GM23338 (cell line): ENCODE data around the gene PPP1R3G. TPM values are rescaled to one million over a fixed set of nuclear protein-coding genes. Genes with fewer than 3 reads are reported as not detected.

ENCODE experiments used
- EZH2 ChIP-seq: fragments of 200-600 bp; sonication (generic); IDR thresholded peaks from one replicate; pipeline ENCODE4 v1.8.0; 2017; ENCODE audit warnings: antibody characterized with exemption, mild to moderate bottlenecking, low read depth; ENCODE audit not compliant: unreplicated experiment
- NANOG ChIP-seq: IDR thresholded peaks from 2 replicates; pipeline ENCODE4 v1.6.1; 2016; ENCODE audit warnings: antibody characterized with exemption, borderline replicate concordance
- POLR2AphosphoS5 ChIP-seq: IDR thresholded peaks from 2 replicates; pipeline ENCODE4 v1.6.1; 2016; ENCODE audit warnings: antibody characterized with exemption, low read depth
- ZNF114 ChIP-seq: fragments of 250-450 bp; sonication (Bioruptor Pico); IDR thresholded peaks from 2 replicates; pipeline ENCODE4 v1.5.0; 2020; ENCODE audit warnings: mild to moderate bottlenecking, moderate library complexity
- polyA plus RNA-seq: library from polyadenylated mRNA; unstranded; fragments of >200 nt; fragmentation: Nextera tagmentation; extraction: Ambion mirVana; gene quantifications from 2 replicates; pipeline ENCODE4 v1.2.1, GENCODE V29; 2016
- total RNA-seq: library from RNA; depleted of rRNA; stranded (reverse); fragments of >200 nt; shearing (Covaris generic); gene quantifications from 2 replicates; pipeline ENCODE4 v1.2.3, GENCODE V29; 2014
- TF ChIP-seq, protein P1 (sequence below): fragments of 250-450 bp; sonication (Bioruptor Pico); IDR thresholded peaks from 2 replicates; pipeline ENCODE4 v1.5.0; 2020; ENCODE audit warnings: mild to moderate bottlenecking, moderate library complexity
- TF ChIP-seq, protein P2 (sequence below): IDR thresholded peaks from one replicate; pipeline ENCODE4 v1.6.1; 2018; ENCODE audit warnings: antibody characterized with exemption; ENCODE audit not compliant: unreplicated experiment

Gene PPP1R3G
- total and polyA plus RNA-seq, 2 experiments from 2014 or later: 0.13 to 0.24 TPM

DNA sequence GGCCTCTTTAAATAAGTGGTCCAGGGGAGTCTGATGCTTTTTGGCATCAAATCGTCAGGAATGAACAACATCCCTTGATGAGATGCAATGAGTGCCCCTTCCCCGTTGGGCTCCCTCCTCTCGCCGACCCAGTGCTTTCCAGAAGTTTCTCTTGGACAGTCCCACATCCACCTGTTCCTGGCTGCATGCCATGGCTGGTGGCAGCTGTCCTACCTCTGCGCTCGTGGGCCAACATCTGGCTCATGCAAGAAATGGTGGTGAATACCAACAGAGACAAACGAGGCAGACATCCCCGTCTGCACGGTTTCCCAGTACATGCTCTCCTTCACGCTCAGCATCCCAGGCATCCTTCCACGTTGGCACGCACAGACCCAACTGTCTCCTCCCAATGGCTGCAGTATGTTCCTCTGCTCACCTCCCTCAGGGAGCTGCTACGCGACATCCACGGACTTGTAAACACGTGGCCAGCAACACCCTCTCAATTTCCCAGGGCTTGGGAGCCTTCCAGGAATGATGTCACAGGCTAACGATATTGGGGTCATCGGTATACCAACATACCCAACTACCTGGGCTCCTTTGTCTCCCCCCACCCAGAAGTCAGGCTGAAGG, 37.5 kb downstream of the PPP1R3G start (continued):
- TF ChIP-seq, protein P1, sequence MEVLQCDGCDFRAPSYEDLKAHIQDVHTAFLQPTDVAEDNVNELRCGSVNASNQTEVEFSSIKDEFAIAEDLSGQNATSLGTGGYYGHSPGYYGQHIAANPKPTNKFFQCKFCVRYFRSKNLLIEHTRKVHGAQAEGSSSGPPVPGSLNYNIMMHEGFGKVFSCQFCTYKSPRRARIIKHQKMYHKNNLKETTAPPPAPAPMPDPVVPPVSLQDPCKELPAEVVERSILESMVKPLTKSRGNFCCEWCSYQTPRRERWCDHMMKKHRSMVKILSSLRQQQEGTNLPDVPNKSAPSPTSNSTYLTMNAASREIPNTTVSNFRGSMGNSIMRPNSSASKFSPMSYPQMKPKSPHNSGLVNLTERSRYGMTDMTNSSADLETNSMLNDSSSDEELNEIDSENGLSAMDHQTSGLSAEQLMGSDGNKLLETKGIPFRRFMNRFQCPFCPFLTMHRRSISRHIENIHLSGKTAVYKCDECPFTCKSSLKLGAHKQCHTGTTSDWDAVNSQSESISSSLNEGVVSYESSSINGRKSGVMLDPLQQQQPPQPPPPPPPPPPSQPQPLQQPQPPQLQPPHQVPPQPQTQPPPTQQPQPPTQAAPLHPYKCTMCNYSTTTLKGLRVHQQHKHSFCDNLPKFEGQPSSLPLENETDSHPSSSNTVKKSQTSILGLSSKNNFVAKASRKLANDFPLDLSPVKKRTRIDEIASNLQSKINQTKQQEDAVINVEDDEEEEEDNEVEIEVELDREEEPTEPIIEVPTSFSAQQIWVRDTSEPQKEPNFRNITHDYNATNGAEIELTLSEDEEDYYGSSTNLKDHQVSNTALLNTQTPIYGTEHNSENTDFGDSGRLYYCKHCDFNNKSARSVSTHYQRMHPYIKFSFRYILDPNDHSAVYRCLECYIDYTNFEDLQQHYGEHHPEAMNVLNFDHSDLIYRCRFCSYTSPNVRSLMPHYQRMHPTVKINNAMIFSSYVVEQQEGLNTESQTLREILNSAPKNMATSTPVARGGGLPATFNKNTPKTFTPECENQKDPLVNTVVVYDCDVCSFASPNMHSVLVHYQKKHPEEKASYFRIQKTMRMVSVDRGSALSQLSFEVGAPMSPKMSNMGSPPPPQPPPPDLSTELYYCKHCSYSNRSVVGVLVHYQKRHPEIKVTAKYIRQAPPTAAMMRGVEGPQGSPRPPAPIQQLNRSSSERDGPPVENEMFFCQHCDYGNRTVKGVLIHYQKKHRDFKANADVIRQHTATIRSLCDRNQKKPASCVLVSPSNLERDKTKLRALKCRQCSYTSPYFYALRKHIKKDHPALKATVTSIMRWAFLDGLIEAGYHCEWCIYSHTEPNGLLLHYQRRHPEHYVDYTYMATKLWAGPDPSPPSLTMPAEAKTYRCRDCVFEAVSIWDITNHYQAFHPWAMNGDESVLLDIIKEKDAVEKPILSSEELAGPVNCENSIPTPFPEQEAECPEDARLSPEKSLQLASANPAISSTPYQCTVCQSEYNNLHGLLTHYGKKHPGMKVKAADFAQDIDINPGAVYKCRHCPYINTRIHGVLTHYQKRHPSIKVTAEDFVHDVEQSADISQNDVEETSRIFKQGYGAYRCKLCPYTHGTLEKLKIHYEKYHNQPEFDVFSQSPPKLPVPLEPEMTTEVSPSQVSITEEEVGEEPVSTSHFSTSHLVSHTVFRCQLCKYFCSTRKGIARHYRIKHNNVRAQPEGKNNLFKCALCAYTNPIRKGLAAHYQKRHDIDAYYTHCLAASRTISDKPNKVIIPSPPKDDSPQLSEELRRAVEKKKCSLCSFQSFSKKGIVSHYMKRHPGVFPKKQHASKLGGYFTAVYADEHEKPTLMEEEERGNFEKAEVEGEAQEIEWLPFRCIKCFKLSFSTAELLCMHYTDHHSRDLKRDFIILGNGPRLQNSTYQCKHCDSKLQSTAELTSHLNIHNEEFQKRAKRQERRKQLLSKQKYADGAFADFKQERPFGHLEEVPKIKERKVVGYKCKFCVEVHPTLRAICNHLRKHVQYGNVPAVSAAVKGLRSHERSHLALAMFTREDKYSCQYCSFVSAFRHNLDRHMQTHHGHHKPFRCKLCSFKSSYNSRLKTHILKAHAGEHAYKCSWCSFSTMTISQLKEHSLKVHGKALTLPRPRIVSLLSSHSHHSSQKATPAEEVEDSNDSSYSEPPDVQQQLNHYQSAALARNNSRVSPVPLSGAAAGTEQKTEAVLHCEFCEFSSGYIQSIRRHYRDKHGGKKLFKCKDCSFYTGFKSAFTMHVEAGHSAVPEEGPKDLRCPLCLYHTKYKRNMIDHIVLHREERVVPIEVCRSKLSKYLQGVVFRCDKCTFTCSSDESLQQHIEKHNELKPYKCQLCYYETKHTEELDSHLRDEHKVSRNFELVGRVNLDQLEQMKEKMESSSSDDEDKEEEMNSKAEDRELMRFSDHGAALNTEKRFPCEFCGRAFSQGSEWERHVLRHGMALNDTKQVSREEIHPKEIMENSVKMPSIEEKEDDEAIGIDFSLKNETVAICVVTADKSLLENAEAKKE (CRISPR knock-in tag): no peak
- TF ChIP-seq, protein P2, sequence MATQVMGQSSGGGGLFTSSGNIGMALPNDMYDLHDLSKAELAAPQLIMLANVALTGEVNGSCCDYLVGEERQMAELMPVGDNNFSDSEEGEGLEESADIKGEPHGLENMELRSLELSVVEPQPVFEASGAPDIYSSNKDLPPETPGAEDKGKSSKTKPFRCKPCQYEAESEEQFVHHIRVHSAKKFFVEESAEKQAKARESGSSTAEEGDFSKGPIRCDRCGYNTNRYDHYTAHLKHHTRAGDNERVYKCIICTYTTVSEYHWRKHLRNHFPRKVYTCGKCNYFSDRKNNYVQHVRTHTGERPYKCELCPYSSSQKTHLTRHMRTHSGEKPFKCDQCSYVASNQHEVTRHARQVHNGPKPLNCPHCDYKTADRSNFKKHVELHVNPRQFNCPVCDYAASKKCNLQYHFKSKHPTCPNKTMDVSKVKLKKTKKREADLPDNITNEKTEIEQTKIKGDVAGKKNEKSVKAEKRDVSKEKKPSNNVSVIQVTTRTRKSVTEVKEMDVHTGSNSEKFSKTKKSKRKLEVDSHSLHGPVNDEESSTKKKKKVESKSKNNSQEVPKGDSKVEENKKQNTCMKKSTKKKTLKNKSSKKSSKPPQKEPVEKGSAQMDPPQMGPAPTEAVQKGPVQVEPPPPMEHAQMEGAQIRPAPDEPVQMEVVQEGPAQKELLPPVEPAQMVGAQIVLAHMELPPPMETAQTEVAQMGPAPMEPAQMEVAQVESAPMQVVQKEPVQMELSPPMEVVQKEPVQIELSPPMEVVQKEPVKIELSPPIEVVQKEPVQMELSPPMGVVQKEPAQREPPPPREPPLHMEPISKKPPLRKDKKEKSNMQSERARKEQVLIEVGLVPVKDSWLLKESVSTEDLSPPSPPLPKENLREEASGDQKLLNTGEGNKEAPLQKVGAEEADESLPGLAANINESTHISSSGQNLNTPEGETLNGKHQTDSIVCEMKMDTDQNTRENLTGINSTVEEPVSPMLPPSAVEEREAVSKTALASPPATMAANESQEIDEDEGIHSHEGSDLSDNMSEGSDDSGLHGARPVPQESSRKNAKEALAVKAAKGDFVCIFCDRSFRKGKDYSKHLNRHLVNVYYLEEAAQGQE: no peak
- no peak for TF ChIP-seq ZNF114 (CRISPR knock-in tag)
- no peak for TF ChIP-seq POLR2AphosphoS5
- TF ChIP-seq NANOG: no peak
- no peak for TF ChIP-seq EZH2
